ENCODE data around the gene KIF26B.

The KIF26B gene

GRCh38 chr1:245370905-245371581, 216.3 kb downstream of the KIF26B start:
- H4K20me1 ChIP-seq (ENCODE audit: insufficient read depth, low read length) = no peaks in the 10 kb centered on the region
- no peak overlapping the region for H3K9ac ChIP-seq (ENCODE audit: low read length)
- no peaks in the 10 kb centered on the region for H3F3A ChIP-seq (ENCODE audit: insufficient read depth, low read length)
- no peak overlapping the region for H3K4me3 ChIP-seq (ENCODE audit: low read length)
- H3K36me3 ChIP-seq (replicated peaks; ENCODE audit: insufficient read depth, low read length) = no peaks in the 10 kb centered on the region
- H2AFZ ChIP-seq (ENCODE audit: low read length) = no peak overlapping the region
- H3K79me2 ChIP-seq (ENCODE audit: low read length) = no peaks in the 10 kb centered on the region
- no peaks in the 10 kb centered on the region for H3K9me3 ChIP-seq (replicated peaks; ENCODE audit: insufficient read depth, low read length)
- H3K27me3 ChIP-seq (replicated peaks; ENCODE audit: insufficient read depth, low read length) = no peaks in the 10 kb centered on the region
- H3K4me2 ChIP-seq (ENCODE audit: low read depth, low read length) = no peak overlapping the region
- no peak overlapping the region for H3K27ac ChIP-seq (ENCODE audit: low read length)
- H3K4me1 ChIP-seq (ENCODE audit: low read length) = no peaks in the 10 kb centered on the region
- no peak for DNase-seq
- TF ChIP-seq EZH2phosphoT487 (IDR thresholded peaks at IDR 0.05; ENCODE audit: low read length) (no peak), EZH2 (optimal IDR thresholded peaks at IDR 0.05; ENCODE audit: low read depth, low read length) (no peak), CTCF (IDR thresholded peaks at IDR 0.05; ENCODE audit: low read length) (no peak)
- no peaks in the 10 kb centered on the region for H3K9me2 ChIP-seq (replicated peaks; ENCODE audit: insufficient read depth, low read length)

- no peak for DNase-seq
Observed at GRCh38 chr1:245373131-245373530, 218.3 kb downstream of the KIF26B start.

DNA sequence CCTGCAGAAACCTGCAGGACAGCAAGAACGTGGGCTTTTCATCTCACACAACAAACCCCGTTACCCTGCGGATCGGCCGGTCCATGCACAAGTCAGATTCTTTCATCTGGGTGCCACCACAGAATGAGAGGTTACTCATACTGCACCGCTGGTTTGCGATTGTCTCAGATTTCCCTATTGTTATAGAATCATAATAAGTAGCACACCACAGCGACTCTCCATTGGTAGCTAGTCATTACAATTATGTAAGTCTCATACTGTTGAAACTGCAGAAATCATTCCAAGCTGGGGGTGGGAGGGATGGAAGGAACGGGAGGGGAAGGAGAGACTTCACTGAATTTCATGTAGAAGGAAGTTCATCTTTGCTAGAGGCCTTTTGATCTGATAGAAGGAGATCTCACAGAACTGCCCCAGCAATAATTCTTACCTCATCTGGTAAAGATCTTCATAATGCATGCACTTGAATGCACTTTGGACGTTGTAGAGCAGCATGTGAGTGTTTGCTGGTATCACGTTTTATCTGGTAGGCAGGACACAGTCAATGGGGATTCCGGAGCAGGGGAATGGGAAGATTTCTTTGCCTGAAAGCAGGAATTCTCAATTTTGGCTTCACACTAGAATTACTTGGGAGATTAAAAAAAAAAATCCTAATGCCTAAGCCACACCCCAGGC, 221.1 kb downstream of the KIF26B start:
- no peaks in the 10 kb centered on the region for H3F3A ChIP-seq (ENCODE audit: insufficient read depth, low read length)
- no peaks in the 10 kb centered on the region for H3K27me3 ChIP-seq (replicated peaks; ENCODE audit: insufficient read depth, low read length)
- H3K4me3 ChIP-seq (ENCODE audit: low read length) = no peak overlapping the region
- no peak overlapping the region for H3K4me2 ChIP-seq (ENCODE audit: low read depth, low read length)
- no peak for DNase-seq
- H3K9me2 ChIP-seq (replicated peaks; ENCODE audit: insufficient read depth, low read length) = no peaks in the 10 kb centered on the region
- H3K9me3 ChIP-seq (replicated peaks; ENCODE audit: insufficient read depth, low read length) = no peaks in the 10 kb centered on the region
- no peak overlapping the region for H2AFZ ChIP-seq (ENCODE audit: low read length)
- no peaks in the 10 kb centered on the region for H4K20me1 ChIP-seq (ENCODE audit: insufficient read depth, low read length)
- H3K27ac ChIP-seq (ENCODE audit: low read length) = no peak overlapping the region
- TF ChIP-seq EZH2 (optimal IDR thresholded peaks at IDR 0.05; ENCODE audit: low read depth, low read length) (no peak), EZH2phosphoT487 (IDR thresholded peaks at IDR 0.05; ENCODE audit: low read length) (no peak), CTCF (IDR thresholded peaks at IDR 0.05; ENCODE audit: low read length) (no peak)
- H3K79me2 ChIP-seq (ENCODE audit: low read length) = no peaks in the 10 kb centered on the region
- no peaks in the 10 kb centered on the region for H3K36me3 ChIP-seq (replicated peaks; ENCODE audit: insufficient read depth, low read length)
- H3K4me1 ChIP-seq (ENCODE audit: low read length) = no peaks in the 10 kb centered on the region
- H3K9ac ChIP-seq (ENCODE audit: low read length) = no peak overlapping the region

More at GRCh38 chr1:245373131-245373530, 218.3 kb downstream of the KIF26B start:
- no peak for TF ChIP-seq EZH2 (optimal IDR thresholded peaks at IDR 0.05; ENCODE audit: low read depth, low read length)
- TF ChIP-seq CTCF (IDR thresholded peaks at IDR 0.05; ENCODE audit: low read length) = no peak
- TF ChIP-seq EZH2phosphoT487 (IDR thresholded peaks at IDR 0.05; ENCODE audit: low read length) = no peak
- no peak overlapping the region for H2AFZ ChIP-seq (ENCODE audit: low read length)
- no peaks in the 10 kb centered on the region for H3K9me2 ChIP-seq (replicated peaks; ENCODE audit: insufficient read depth, low read length)
- no peaks in the 10 kb centered on the region for H3K79me2 ChIP-seq (ENCODE audit: low read length)
- no peaks in the 10 kb centered on the region for H3K4me1 ChIP-seq (ENCODE audit: low read length)
- no peaks in the 10 kb centered on the region for H3F3A ChIP-seq (ENCODE audit: insufficient read depth, low read length)
- no peak overlapping the region for H3K27ac ChIP-seq (ENCODE audit: low read length)
- no peak overlapping the region for H3K9ac ChIP-seq (ENCODE audit: low read length)
- H3K27me3 ChIP-seq (replicated peaks; ENCODE audit: insufficient read depth, low read length) = no peaks in the 10 kb centered on the region
- H4K20me1 ChIP-seq (ENCODE audit: insufficient read depth, low read length) = no peaks in the 10 kb centered on the region
- no peaks in the 10 kb centered on the region for H3K9me3 ChIP-seq (replicated peaks; ENCODE audit: insufficient read depth, low read length)
- no peak overlapping the region for H3K4me3 ChIP-seq (ENCODE audit: low read length)
- no peaks in the 10 kb centered on the region for H3K36me3 ChIP-seq (replicated peaks; ENCODE audit: insufficient read depth, low read length)
- H3K4me2 ChIP-seq (ENCODE audit: low read depth, low read length) = no peak overlapping the region

Measured in MM.1S (cell line).